K562 (cell line): ENCODE measurements around the gene SPINT2. TPM values are rescaled to one million over a fixed set of nuclear protein-coding genes. Genes with fewer than 3 reads are reported as not detected.
A peak's percentile ranks its signal among the peaks of the same experiment; 100 is the strongest.

Experiments used
- CXXC5 ChIP-seq: fragments of 250-450 bp; sonication (Bioruptor Pico); IDR thresholded peaks from 2 replicates; pipeline ENCODE4 v1.8.0; 2022; ENCODE audit warnings: inconsistent platforms, mild to moderate bottlenecking, moderate library complexity
- GTF2A2 ChIP-seq: IDR thresholded peaks from 2 replicates; pipeline ENCODE4 v1.6.1; 2016; ENCODE audit warnings: mild to moderate bottlenecking, missing genetic modification characterization, missing compliant biosample characterization
- KDM5B ChIP-seq: fragments of 200-600 bp; sonication (generic); IDR thresholded peaks from 2 replicates; pipeline ENCODE4 v1.6.1; 2012; ENCODE audit warnings: low read depth, mild to moderate bottlenecking, moderate library complexity, low read length, control low read depth, inconsistent platforms; ENCODE audit not compliant: insufficient replicate concordance
- MAZ ChIP-seq, 2 experiments: fragments of 450-650 bp in 1 of 2; sonication (generic) in 1 of 2; formaldehyde crosslinking; IDR thresholded peaks in 1 of 2; conservative IDR thresholded peaks in 1 of 2; 2 replicates each; pipeline versions ENCODE4 v1.4.0 to v1.5.0; 2020; ENCODE audit warnings: mild to moderate bottlenecking in 1 of 2, missing genetic modification reagents in 1 of 2
- PHF20 ChIP-seq: fragments of 450-650 bp; IDR thresholded peaks from 2 replicates; pipeline ENCODE4 v1.6.1; 2018; ENCODE audit not compliant: partially characterized antibody
- RAD21 ChIP-seq, 2 experiments: fragments of 250-450 bp in 1 of 2; fragments of 450-650 bp in 1 of 2; sonication (Bioruptor Pico) in 1 of 2; formaldehyde crosslinking in 1 of 2; IDR thresholded peaks in 1 of 2; conservative IDR thresholded peaks in 1 of 2; 2 replicates each; pipeline versions ENCODE4 v1.4.0 to v1.8.0; 2020 to 2022; ENCODE audit warnings: mild to moderate bottlenecking in 2 of 2, moderate library complexity in 1 of 2
- RB1 ChIP-seq: fragments of 450-650 bp; IDR thresholded peaks from 2 replicates; pipeline ENCODE4 v1.6.1; 2017; ENCODE audit warnings: low read depth, mild to moderate bottlenecking
- SAFB ChIP-seq: fragments of 200-400 bp; formaldehyde crosslinking; IDR thresholded peaks from 2 replicates; pipeline ENCODE4 v1.6.1; 2017; ENCODE audit warnings: low read depth, low read length, borderline replicate concordance
- SIRT6 ChIP-seq: IDR thresholded peaks from one replicate; pipeline ENCODE4 v1.6.1; 2012; ENCODE audit warnings: low read depth, mild to moderate bottlenecking, control low read depth, inconsistent platforms, low read length, moderate library complexity
- SP1 ChIP-seq: sonication (generic); formaldehyde crosslinking; IDR thresholded peaks from 2 replicates; pipeline ENCODE4 v1.8.1; 2022; ENCODE audit warnings: mild to moderate bottlenecking, missing genetic modification reagents
- SP2 ChIP-seq: IDR thresholded peaks from 2 replicates; pipeline ENCODE4 v1.6.1; 2011; ENCODE audit warnings: mild to moderate bottlenecking, low read depth, low read length, moderate library complexity; ENCODE audit not compliant: poor library complexity, severe bottlenecking; ENCODE audit errors: extremely low read depth
- TBP ChIP-seq: optimal IDR thresholded peaks from 2 replicates; pipeline ENCODE3; 2011; ENCODE audit warnings: low read depth, low read length, improper control_type of control experiment
- U2AF2 ChIP-seq: fragments of 200-400 bp; formaldehyde crosslinking; optimal IDR thresholded peaks from 2 replicates; pipeline ENCODE3; 2017; ENCODE audit warnings: low read depth, mild to moderate bottlenecking, low read length
- XRCC3 ChIP-seq: fragments of 450-650 bp; IDR thresholded peaks from 2 replicates; pipeline ENCODE4 v1.6.1; 2017; ENCODE audit warnings: mild to moderate bottlenecking, moderate library complexity
- YY1 ChIP-seq, 3 experiments: IDR thresholded peaks; 2 replicates each; pipeline ENCODE4 v1.6.1; 2011; ENCODE audit warnings: low read length in 2 of 3, mild to moderate bottlenecking in 2 of 3, moderate library complexity in 2 of 3, borderline replicate concordance in 1 of 3, control low read depth in 1 of 3, low read depth in 1 of 3; ENCODE audit not compliant: insufficient read depth in 3 of 3, insufficient replicate concordance in 2 of 3, control insufficient read depth in 1 of 3, insufficient read length in 1 of 3; ENCODE audit errors: extremely low read depth in 1 of 3
- ZNF165 ChIP-seq: fragments of 250-450 bp; sonication (Bioruptor Pico); IDR thresholded peaks from 2 replicates; pipeline ENCODE4 v1.4.0; 2020; ENCODE audit warnings: borderline replicate concordance
- ZNF175 ChIP-seq: fragments of 200-800 bp; sonication (Bioruptor generic); IDR thresholded peaks from 2 replicates; pipeline ENCODE4 v1.6.1; 2016; ENCODE audit warnings: low read depth, mild to moderate bottlenecking, missing genetic modification characterization, missing compliant biosample characterization
- ZNF263 ChIP-seq: sonication (generic); formaldehyde crosslinking; IDR thresholded peaks from 2 replicates; pipeline ENCODE4 v1.8.0; 2022; ENCODE audit warnings: mild to moderate bottlenecking, missing genetic modification reagents, borderline replicate concordance
- ZNF324 ChIP-seq: fragments of 250-450 bp; sonication (Bioruptor Pico); IDR thresholded peaks from 2 replicates; pipeline ENCODE4 v1.4.0; 2020; ENCODE audit warnings: mild to moderate bottlenecking
- polyA plus RNA-seq, 8 experiments: library from polyadenylated mRNA; depleted of rRNA in 4 of 8; stranded (reverse) in 5 of 8; unstranded in 3 of 8; fragments of >200 nt; fragmentation: Nextera tagmentation in 2 of 8; fragmentation: Illumina TruSeq in 1 of 8; extraction: Ambion mirVana in 2 of 8; extraction: Trizol in 1 of 8; gene quantifications; 2 replicates each; pipeline versions ENCODE4 v1.2.1 to v1.2.3, GENCODE V29; 2011 to 2014; ENCODE audit warnings: inconsistent platforms in 1 of 8, missing spikeins in 1 of 8
- total RNA-seq, 7 experiments: library from RNA; depleted of rRNA in 6 of 7; stranded (reverse); fragments of >200 nt in 6 of 7; fragmentation: Illumina TruSeq in 2 of 7; extraction: Trizol in 2 of 7; gene quantifications; 2 replicates each; pipeline versions ENCODE4 v1.2.1 to v1.2.3, GENCODE V29; 2011 to 2021; ENCODE audit warnings: low replicate concordance in 1 of 7
- TF ChIP-seq, protein P1 (sequence below): fragments of 250-450 bp; sonication (Bioruptor Pico); IDR thresholded peaks from 2 replicates; pipeline ENCODE4 v1.4.0; 2020; ENCODE audit warnings: mild to moderate bottlenecking
- TF ChIP-seq, protein P2 (sequence below): sonication (generic); formaldehyde crosslinking; IDR thresholded peaks from 2 replicates; pipeline ENCODE4 v1.5.0; 2020; ENCODE audit warnings: missing genetic modification reagents
- TF ChIP-seq, protein P3 (sequence below): fragments of 450-650 bp; IDR thresholded peaks from 2 replicates; pipeline ENCODE4 v1.6.1; 2016; ENCODE audit warnings: borderline replicate concordance

Gene SPINT2
- total and polyA plus RNA-seq, 9 of the 15 experiments (the other 6 are each of a cell fraction or from before 2014, with no cell fraction given) = 0.65 to 4.5 (median 3.4) TPM

DNA sequence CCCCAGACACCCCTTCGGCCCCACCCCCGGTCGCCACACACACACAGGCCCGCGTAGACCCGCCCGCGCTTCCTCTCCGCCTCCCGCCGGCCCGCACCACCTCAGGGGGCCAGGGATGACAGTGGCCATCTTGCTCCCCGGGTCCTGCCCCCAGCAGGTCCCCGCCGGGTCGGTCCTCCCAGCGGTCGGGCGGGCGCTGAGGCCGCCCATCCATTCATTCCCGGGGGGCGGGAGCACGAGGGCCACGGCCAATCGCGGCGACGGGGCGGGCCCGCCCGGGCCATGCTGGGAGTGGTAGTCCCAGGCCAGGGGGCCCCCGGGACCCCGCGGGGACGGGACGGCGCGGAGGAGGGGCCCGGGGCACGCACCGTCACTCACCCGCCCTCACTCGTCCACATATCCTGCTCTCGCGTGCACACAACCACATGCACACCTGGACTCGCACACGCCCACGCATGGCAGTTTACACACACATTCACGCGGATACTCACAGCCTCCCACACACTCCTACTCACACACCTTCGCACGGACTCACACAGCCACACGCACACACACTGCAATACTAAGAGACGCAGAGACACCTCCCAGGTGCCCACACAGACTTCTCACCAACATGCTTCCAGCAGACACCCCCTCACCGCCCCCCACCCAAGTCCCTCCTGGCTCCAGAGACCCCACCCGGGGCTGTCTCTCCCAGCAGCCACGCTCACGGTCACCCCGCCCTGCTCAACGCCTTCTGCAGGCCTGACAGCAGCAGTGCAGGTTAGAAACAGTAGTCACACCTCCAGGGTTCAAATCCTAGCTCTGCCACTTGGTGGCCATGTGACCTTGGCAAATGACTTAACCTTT is 40.1 kb upstream of the SPINT2 start, which contains the start of gene DPF1 (continued):
- TF ChIP-seq XRCC3 (no peak), PHF20 (no peak), ZNF165 (no peak), U2AF2 (no peak), RB1 (peak; percentile 87), SIRT6 (no peak), SAFB (peak; percentile 85), TBP (peak; percentile 42), GTF2A2 (no peak), ZNF263 (peak; percentile 64), ZNF175 (CRISPR knock-in tag) (no peak), CXXC5 (CRISPR knock-in tag) (peak; percentile 80), YY1 (IDR thresholded peaks at IDR 0.05; ENCODE audit: borderline replicate concordance in 1 of 3, control insufficient read depth in 1 of 3, extremely low read depth in 1 of 3, insufficient read depth in 3 of 3, insufficient read length in 1 of 3, insufficient replicate concordance in 2 of 3, low read depth in 1 of 3, low read length in 2 of 3) (peak in 2 of 3 experiments; percentile 86 to 91), RAD21 (CRISPR knock-in tag; conservative IDR thresholded peaks at IDR 0.05 in 1 of 2, IDR thresholded peaks at IDR 0.05 in 1 of 2) (peak; percentile 34 to 56; a peak in 3 of 4 replicates), SP2 (peak; percentile 52), MAZ (CRISPR knock-in tag; conservative IDR thresholded peaks at IDR 0.05 in 1 of 2, IDR thresholded peaks at IDR 0.05 in 1 of 2) (peak in 1 of 2 experiments; percentile 69; a peak in 2 of 4 replicates), SP1 (CRISPR knock-in tag) (peak; percentile 88), KDM5B (peak; percentile 74), ZNF324 (CRISPR knock-in tag) (no peak)
- TF ChIP-seq, protein P1, sequence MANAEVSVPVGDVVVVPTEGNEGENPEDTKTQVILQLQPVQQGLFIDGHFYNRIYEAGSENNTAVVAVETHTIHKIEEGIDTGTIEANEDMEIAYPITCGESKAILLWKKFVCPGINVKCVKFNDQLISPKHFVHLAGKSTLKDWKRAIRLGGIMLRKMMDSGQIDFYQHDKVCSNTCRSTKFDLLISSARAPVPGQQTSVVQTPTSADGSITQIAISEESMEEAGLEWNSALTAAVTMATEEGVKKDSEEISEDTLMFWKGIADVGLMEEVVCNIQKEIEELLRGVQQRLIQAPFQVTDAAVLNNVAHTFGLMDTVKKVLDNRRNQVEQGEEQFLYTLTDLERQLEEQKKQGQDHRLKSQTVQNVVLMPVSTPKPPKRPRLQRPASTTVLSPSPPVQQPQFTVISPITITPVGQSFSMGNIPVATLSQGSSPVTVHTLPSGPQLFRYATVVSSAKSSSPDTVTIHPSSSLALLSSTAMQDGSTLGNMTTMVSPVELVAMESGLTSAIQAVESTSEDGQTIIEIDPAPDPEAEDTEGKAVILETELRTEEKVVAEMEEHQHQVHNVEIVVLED (CRISPR knock-in tag) = peak; percentile 55
- TF ChIP-seq, protein P2, sequence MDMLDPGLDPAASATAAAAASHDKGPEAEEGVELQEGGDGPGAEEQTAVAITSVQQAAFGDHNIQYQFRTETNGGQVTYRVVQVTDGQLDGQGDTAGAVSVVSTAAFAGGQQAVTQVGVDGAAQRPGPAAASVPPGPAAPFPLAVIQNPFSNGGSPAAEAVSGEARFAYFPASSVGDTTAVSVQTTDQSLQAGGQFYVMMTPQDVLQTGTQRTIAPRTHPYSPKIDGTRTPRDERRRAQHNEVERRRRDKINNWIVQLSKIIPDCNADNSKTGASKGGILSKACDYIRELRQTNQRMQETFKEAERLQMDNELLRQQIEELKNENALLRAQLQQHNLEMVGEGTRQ (CRISPR knock-in tag) = peak; percentile 86
- TF ChIP-seq, protein P3, sequence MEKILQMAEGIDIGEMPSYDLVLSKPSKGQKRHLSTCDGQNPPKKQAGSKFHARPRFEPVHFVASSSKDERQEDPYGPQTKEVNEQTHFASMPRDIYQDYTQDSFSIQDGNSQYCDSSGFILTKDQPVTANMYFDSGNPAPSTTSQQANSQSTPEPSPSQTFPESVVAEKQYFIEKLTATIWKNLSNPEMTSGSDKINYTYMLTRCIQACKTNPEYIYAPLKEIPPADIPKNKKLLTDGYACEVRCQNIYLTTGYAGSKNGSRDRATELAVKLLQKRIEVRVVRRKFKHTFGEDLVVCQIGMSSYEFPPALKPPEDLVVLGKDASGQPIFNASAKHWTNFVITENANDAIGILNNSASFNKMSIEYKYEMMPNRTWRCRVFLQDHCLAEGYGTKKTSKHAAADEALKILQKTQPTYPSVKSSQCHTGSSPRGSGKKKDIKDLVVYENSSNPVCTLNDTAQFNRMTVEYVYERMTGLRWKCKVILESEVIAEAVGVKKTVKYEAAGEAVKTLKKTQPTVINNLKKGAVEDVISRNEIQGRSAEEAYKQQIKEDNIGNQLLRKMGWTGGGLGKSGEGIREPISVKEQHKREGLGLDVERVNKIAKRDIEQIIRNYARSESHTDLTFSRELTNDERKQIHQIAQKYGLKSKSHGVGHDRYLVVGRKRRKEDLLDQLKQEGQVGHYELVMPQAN = peak; percentile 86
